HCT116 (cell line): Measurements from ENCODE around the gene DBX1. TPM values are rescaled to one million over a fixed set of nuclear protein-coding genes. Genes with fewer than 3 reads are reported as not detected.

Experiments used
- ATAC-seq: fragments of 200-7000 bp; cut with Tn5 transposase; 2 replicates; pipeline ENCODE4 v1.9.1; 2020; ENCODE audit warnings: mild to moderate bottlenecking, moderate library complexity
- BruUV-seq: library from RNA; stranded (reverse); fragments of 400-500 nt; replicated peaks from 2 replicates; lab custom pipeline; 2021; lab: Mats Ljungman, UMichigan
- CTCF ChIA-PET: fragments of 300-600 bp; sonication (Branson Sonifier 250); formaldehyde crosslinking; loops from one replicate; lab custom pipeline; 2021; ENCODE audit warnings: antibody characterized with exemption; lab: Charles Lee
- POLR2A ChIA-PET: fragments of 300-600, 350-600 bp; sonication (Branson Sonifier 250); formaldehyde crosslinking; loops from one replicate; lab custom pipeline; 2021; ENCODE audit warnings: antibody characterized with exemption; lab: Charles Lee
- RAD21 ChIA-PET, 2 experiments: fragments of 300-600 bp; sonication (Branson Sonifier 250); formaldehyde crosslinking; loops; one replicate each; lab custom pipeline; 2023; ENCODE audit warnings: low total read pairs in 2 of 2; ENCODE audit not compliant: uncharacterized antibody in 2 of 2, unreplicated experiment in 2 of 2, low non-redundant PET in 1 of 2; lab: Charles Lee
- DNase-seq: peaks from one replicate; pipeline ENCODE4 v3.0.0-alpha.2; 2010; ENCODE audit warnings: low read depth, low spot score
- H2AFZ ChIP-seq: fragments of 200-600 bp; shearing (Covaris generic), sonication (generic); 2 replicates; pipeline ENCODE4 v1.6.1; 2017; ENCODE audit warnings: low read depth, mixed run types, mixed read lengths, antibody characterized with exemption, low read length; ENCODE audit not compliant: poor library complexity, severe bottlenecking
- H3K27ac ChIP-seq: 2 replicates; pipeline ENCODE4 v1.5.1; 2012; ENCODE audit warnings: low read depth, low read length
- H3K27me3 ChIP-seq: fragments of 200-600 bp; sonication (generic); 2 replicates; pipeline ENCODE4 v1.6.1; 2016; ENCODE audit warnings: mixed run types, low read length, mixed read lengths; ENCODE audit not compliant: insufficient read depth
- H3K36me3 ChIP-seq, 2 experiments: fragments of 200-500 bp in 1 of 2; fragments of 200-600 bp in 1 of 2; sonication (Bioruptor generic) in 1 of 2; sonication (generic) in 1 of 2; 2 replicates each; pipeline versions ENCODE4 v1.5.1 to v1.6.1; 2014 to 2016; ENCODE audit warnings: low read length in 2 of 2, inconsistent platforms in 1 of 2, mixed read lengths in 1 of 2, mixed run types in 1 of 2; ENCODE audit not compliant: insufficient read depth in 2 of 2, control insufficient read depth in 1 of 2
- H3K4me1 ChIP-seq, 2 experiments: fragments of 200-600 bp in 1 of 2; sonication (generic) in 1 of 2; 2 replicates each; pipeline versions ENCODE4 v1.5.1 to v1.6.1; 2012 to 2017; ENCODE audit warnings: low read length in 2 of 2, inconsistent platforms in 1 of 2, mild to moderate bottlenecking in 1 of 2, mixed read lengths in 1 of 2, mixed run types in 1 of 2, moderate library complexity in 1 of 2; ENCODE audit not compliant: insufficient read depth in 2 of 2, control insufficient read depth in 1 of 2
- H3K4me2 ChIP-seq: fragments of 200-600 bp; sonication (generic); 2 replicates; pipeline ENCODE4 v1.6.1; 2017; ENCODE audit warnings: mixed run types, low read length, mixed read lengths
- H3K4me3 ChIP-seq, 2 experiments: fragments of 200-600 bp in 1 of 2; sonication (generic) in 1 of 2; replicated peaks in 1 of 2; 2 replicates each; pipeline ENCODE4 v1.5.1; 2011 to 2016; ENCODE audit warnings: low read length in 2 of 2, control low read depth in 1 of 2, low read depth in 1 of 2, mild to moderate bottlenecking in 1 of 2, mixed read lengths in 1 of 2, mixed run types in 1 of 2
- H3K79me2 ChIP-seq: fragments of 200-600 bp; sonication (generic); 2 replicates; pipeline ENCODE4 v1.6.1; 2017; ENCODE audit warnings: mild to moderate bottlenecking, mixed run types, low read length, moderate library complexity, mixed read lengths; ENCODE audit not compliant: insufficient read depth
- H3K9ac ChIP-seq: fragments of 200-600 bp; sonication (generic); 2 replicates; pipeline ENCODE4 v1.6.1; 2016; ENCODE audit warnings: low read length, mixed read lengths
- H3K9me2 ChIP-seq: fragments of 200-600 bp; sonication (generic), shearing (Covaris generic); 2 replicates; pipeline ENCODE4 v1.6.1; 2017; ENCODE audit warnings: mixed run types, mild to moderate bottlenecking, moderate library complexity; ENCODE audit not compliant: insufficient read depth
- H3K9me3 ChIP-seq, 2 experiments: fragments of 200-500 bp in 1 of 2; fragments of 200-600 bp in 1 of 2; sonication (Bioruptor generic) in 1 of 2; sonication (generic) in 1 of 2; 2 replicates each; pipeline ENCODE4 v1.6.1; 2014 to 2017; ENCODE audit warnings: low read length in 2 of 2, mixed read lengths in 2 of 2, inconsistent platforms in 1 of 2, low read depth in 1 of 2, mild to moderate bottlenecking in 1 of 2, mixed run types in 1 of 2, moderate library complexity in 1 of 2; ENCODE audit not compliant: control insufficient read depth in 1 of 2, insufficient read depth in 1 of 2
- H4K20me1 ChIP-seq: fragments of 200-600 bp; sonication (generic), shearing (Covaris generic); 2 replicates; pipeline ENCODE4 v1.6.1; 2017; ENCODE audit warnings: mixed run types, mild to moderate bottlenecking, moderate library complexity; ENCODE audit not compliant: insufficient read depth
- CBX3 ChIP-seq: IDR thresholded peaks from 2 replicates; pipeline ENCODE4 v1.6.1; 2012; ENCODE audit warnings: low read depth
- CEBPB ChIP-seq: IDR thresholded peaks from 2 replicates; pipeline ENCODE4 v1.6.1; 2012; ENCODE audit warnings: low read depth
- EGR1 ChIP-seq: IDR thresholded peaks from 2 replicates; pipeline ENCODE4 v1.6.1; 2012; ENCODE audit warnings: low read depth
- ELF1 ChIP-seq: IDR thresholded peaks from 2 replicates; pipeline ENCODE4 v1.6.1; 2012; ENCODE audit warnings: low read depth, borderline replicate concordance
- EZH2 ChIP-seq: fragments of 200-600 bp; sonication (generic); IDR thresholded peaks from 2 replicates; pipeline ENCODE4 v1.6.1; 2017; ENCODE audit warnings: antibody characterized with exemption, mixed run types
- EZH2phosphoT487 ChIP-seq: fragments of 200-600 bp; IDR thresholded peaks from 2 replicates; pipeline ENCODE4 v1.6.1; 2018; ENCODE audit warnings: antibody characterized with exemption, borderline replicate concordance
- FOSL1 ChIP-seq: IDR thresholded peaks from 2 replicates; pipeline ENCODE4 v1.6.1; 2012; ENCODE audit warnings: low read depth
- JUND ChIP-seq: IDR thresholded peaks from 2 replicates; pipeline ENCODE4 v1.6.1; 2012
- POLR2A ChIP-seq: IDR thresholded peaks from 2 replicates; pipeline ENCODE4 v1.7.0; 2011; ENCODE audit warnings: borderline replicate concordance; ENCODE audit not compliant: insufficient read depth, insufficient read length; ENCODE audit errors: extremely low read depth
- POLR2AphosphoS5 ChIP-seq: IDR thresholded peaks from 2 replicates; pipeline ENCODE4 v1.6.1; 2011; ENCODE audit warnings: mild to moderate bottlenecking, low read depth, low read length, moderate library complexity
- RAD21 ChIP-seq: IDR thresholded peaks from 2 replicates; pipeline ENCODE4 v1.6.1; 2012; ENCODE audit warnings: low read depth, mild to moderate bottlenecking
- SIN3A ChIP-seq: IDR thresholded peaks from 2 replicates; pipeline ENCODE4 v1.6.1; 2012; ENCODE audit warnings: low read depth
- SP1 ChIP-seq: IDR thresholded peaks from 2 replicates; pipeline ENCODE4 v1.6.1; 2012; ENCODE audit warnings: low read depth
- SRF ChIP-seq: IDR thresholded peaks from 2 replicates; pipeline ENCODE4 v1.6.1; 2012; ENCODE audit warnings: low read depth
- YY1 ChIP-seq: IDR thresholded peaks from 2 replicates; pipeline ENCODE4 v1.6.1; 2011; ENCODE audit warnings: low read length, low read depth, moderate library complexity, mild to moderate bottlenecking; ENCODE audit not compliant: insufficient replicate concordance; ENCODE audit errors: extremely low read depth
- ZNF274 ChIP-seq: fragments of 200-500 bp; sonication (Bioruptor generic); IDR thresholded peaks from 2 replicates; pipeline ENCODE4 v1.6.1; 2014; ENCODE audit warnings: mild to moderate bottlenecking, low read depth, low read length, inconsistent platforms
- intact Hi-C: fragments of 100-400 bp; cut with micrococcal nuclease; formaldehyde crosslinking; loops from 2 replicates; pipeline ENCODE4 v1.10.0; 2022
- total RNA-seq: library from RNA; stranded (reverse); gene quantifications from one replicate; pipeline ENCODE4 v1.2.1, GENCODE V29; 2021; ENCODE audit not compliant: unreplicated experiment
- TF ChIP-seq, protein P1 (sequence below), 3 experiments: fragments of 200-600 bp in 1 of 3; sonication (generic) in 1 of 3; IDR thresholded peaks in 2 of 3; conservative IDR thresholded peaks in 1 of 3; 2 replicates each; pipeline ENCODE4 v1.5.1; 2012 to 2017; ENCODE audit warnings: low read depth in 2 of 3, low read length in 2 of 3, antibody characterized with exemption in 1 of 3, borderline replicate concordance in 1 of 3, control low read depth in 1 of 3, mild to moderate bottlenecking in 1 of 3, mixed read lengths in 1 of 3, mixed run types in 1 of 3, moderate library complexity in 1 of 3; ENCODE audit not compliant: insufficient read depth in 1 of 3
- TF ChIP-seq, protein P2 (sequence below): IDR thresholded peaks from 2 replicates; pipeline ENCODE4 v1.6.1; 2012; ENCODE audit warnings: low read depth
- TF ChIP-seq, protein P3 (sequence below): IDR thresholded peaks from 2 replicates; pipeline ENCODE4 v1.6.1; 2012

DBX1 gene
- total RNA-seq, 1 experiment from 2014 or later = not detected

DNA sequence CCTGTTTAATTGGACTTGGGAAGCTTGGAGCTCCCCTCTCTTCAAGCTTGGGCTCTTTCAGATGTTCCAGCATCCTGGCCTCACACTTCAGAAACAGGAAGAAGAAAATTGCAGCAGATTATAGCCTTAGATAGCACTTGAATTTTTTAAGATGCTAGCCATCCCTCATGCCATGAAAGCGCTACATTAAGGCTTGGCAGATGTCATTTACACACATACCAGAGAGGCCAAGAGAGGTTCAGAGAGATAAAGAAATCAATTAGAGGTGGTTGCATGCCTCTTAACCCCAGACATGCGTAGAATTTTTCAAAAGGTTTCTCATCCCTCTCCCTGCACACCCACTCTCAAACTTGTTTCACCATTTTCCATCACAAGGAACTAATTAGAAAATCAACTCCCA lies 31.9 kb upstream of the DBX1 start:
- intact Hi-C loops = no loop called here
- TF ChIP-seq POLR2A (no peak), RAD21 (no peak), JUND (no peak), EZH2 (no peak), CBX3 (no peak), EGR1 (no peak), ELF1 (no peak), CEBPB (no peak), POLR2AphosphoS5 (no peak), ZNF274 (no peak), EZH2phosphoT487 (no peak), SRF (no peak), SIN3A (no peak), SP1 (no peak), YY1 (no peak), FOSL1 (no peak)
- TF ChIP-seq, protein P1, sequence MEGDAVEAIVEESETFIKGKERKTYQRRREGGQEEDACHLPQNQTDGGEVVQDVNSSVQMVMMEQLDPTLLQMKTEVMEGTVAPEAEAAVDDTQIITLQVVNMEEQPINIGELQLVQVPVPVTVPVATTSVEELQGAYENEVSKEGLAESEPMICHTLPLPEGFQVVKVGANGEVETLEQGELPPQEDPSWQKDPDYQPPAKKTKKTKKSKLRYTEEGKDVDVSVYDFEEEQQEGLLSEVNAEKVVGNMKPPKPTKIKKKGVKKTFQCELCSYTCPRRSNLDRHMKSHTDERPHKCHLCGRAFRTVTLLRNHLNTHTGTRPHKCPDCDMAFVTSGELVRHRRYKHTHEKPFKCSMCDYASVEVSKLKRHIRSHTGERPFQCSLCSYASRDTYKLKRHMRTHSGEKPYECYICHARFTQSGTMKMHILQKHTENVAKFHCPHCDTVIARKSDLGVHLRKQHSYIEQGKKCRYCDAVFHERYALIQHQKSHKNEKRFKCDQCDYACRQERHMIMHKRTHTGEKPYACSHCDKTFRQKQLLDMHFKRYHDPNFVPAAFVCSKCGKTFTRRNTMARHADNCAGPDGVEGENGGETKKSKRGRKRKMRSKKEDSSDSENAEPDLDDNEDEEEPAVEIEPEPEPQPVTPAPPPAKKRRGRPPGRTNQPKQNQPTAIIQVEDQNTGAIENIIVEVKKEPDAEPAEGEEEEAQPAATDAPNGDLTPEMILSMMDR (IDR thresholded peaks at IDR 0.05 in 2 of 3, conservative IDR thresholded peaks at IDR 0.05 in 1 of 3; ENCODE audit: borderline replicate concordance in 1 of 3, insufficient read depth in 1 of 3, low read depth in 2 of 3, low read length in 2 of 3) = no peak
- TF ChIP-seq, protein P2, sequence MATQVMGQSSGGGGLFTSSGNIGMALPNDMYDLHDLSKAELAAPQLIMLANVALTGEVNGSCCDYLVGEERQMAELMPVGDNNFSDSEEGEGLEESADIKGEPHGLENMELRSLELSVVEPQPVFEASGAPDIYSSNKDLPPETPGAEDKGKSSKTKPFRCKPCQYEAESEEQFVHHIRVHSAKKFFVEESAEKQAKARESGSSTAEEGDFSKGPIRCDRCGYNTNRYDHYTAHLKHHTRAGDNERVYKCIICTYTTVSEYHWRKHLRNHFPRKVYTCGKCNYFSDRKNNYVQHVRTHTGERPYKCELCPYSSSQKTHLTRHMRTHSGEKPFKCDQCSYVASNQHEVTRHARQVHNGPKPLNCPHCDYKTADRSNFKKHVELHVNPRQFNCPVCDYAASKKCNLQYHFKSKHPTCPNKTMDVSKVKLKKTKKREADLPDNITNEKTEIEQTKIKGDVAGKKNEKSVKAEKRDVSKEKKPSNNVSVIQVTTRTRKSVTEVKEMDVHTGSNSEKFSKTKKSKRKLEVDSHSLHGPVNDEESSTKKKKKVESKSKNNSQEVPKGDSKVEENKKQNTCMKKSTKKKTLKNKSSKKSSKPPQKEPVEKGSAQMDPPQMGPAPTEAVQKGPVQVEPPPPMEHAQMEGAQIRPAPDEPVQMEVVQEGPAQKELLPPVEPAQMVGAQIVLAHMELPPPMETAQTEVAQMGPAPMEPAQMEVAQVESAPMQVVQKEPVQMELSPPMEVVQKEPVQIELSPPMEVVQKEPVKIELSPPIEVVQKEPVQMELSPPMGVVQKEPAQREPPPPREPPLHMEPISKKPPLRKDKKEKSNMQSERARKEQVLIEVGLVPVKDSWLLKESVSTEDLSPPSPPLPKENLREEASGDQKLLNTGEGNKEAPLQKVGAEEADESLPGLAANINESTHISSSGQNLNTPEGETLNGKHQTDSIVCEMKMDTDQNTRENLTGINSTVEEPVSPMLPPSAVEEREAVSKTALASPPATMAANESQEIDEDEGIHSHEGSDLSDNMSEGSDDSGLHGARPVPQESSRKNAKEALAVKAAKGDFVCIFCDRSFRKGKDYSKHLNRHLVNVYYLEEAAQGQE = no peak
- TF ChIP-seq, protein P3, sequence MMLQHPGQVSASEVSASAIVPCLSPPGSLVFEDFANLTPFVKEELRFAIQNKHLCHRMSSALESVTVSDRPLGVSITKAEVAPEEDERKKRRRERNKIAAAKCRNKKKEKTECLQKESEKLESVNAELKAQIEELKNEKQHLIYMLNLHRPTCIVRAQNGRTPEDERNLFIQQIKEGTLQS = no peak
- no peak overlapping the region for H2AFZ ChIP-seq
- H3K4me3 ChIP-seq = no peak overlapping the region
- no peak for DNase-seq
- H3K4me2 ChIP-seq = no peak overlapping the region
- ATAC-seq = no peak
- H3K9me3 ChIP-seq = no peaks in the 10 kb centered on the region
- no peaks in the 10 kb centered on the region for H3K9me2 ChIP-seq
- no peaks in the 10 kb centered on the region for H3K4me1 ChIP-seq
- no peaks in the 10 kb centered on the region for H3K36me3 ChIP-seq
- CTCF ChIA-PET = no interaction called here
- BruUV-seq = no TSS peak
- no peak overlapping the region for H3K9ac ChIP-seq
- peaks cover 28% of the 10 kb centered on the region for H3K27me3 ChIP-seq
- H3K79me2 ChIP-seq = no peaks in the 10 kb centered on the region
- POLR2A ChIA-PET = no interaction called here
- RAD21 ChIA-PET = no interaction called here
- no peaks in the 10 kb centered on the region for H4K20me1 ChIP-seq
- H3K27ac ChIP-seq = no peak overlapping the region
